Activated naive CD4-positive, alpha-beta T cell treated with anti-CD3 and anti-CD28 coated beads, Interleukin-2, amount 10 ng/mL, durations not matched to agents 7 days and 5 days (primary cell): ENCODE results near the gene DMRTC2.

Experiments
- CTCF ChIA-PET: fragments of 350-600 bp; sonication (Branson Sonifier 250); formaldehyde crosslinking; loops from one replicate; lab custom pipeline; 2021; ENCODE audit warnings: antibody characterized with exemption; lab: Charles Lee
- DNase-seq: peaks from one replicate; pipeline ENCODE4 v3.0.0-alpha.2; 2020
- H3K27ac Mint-ChIP-seq: one replicate; pipeline ENCODE4 v1.8.0; 2021; ENCODE audit warnings: mild to moderate bottlenecking, moderate library complexity, mixed read lengths
- H3K27me3 Mint-ChIP-seq: one replicate; pipeline ENCODE4 v1.8.0; 2021; ENCODE audit warnings: mild to moderate bottlenecking, mixed read lengths
- H3K36me3 Mint-ChIP-seq: one replicate; pipeline ENCODE4 v1.8.0; 2021; ENCODE audit warnings: mixed read lengths
- H3K4me1 Mint-ChIP-seq: one replicate; pipeline ENCODE4 v1.8.0; 2021; ENCODE audit warnings: mixed read lengths
- H3K4me3 Mint-ChIP-seq: one replicate; pipeline ENCODE4 v1.8.0; 2021; ENCODE audit warnings: mild to moderate bottlenecking, moderate library complexity, mixed read lengths
- H3K9me3 Mint-ChIP-seq: one replicate; pipeline ENCODE4 v1.8.0; 2021; ENCODE audit warnings: mixed read lengths

Gene DMRTC2

DNA sequence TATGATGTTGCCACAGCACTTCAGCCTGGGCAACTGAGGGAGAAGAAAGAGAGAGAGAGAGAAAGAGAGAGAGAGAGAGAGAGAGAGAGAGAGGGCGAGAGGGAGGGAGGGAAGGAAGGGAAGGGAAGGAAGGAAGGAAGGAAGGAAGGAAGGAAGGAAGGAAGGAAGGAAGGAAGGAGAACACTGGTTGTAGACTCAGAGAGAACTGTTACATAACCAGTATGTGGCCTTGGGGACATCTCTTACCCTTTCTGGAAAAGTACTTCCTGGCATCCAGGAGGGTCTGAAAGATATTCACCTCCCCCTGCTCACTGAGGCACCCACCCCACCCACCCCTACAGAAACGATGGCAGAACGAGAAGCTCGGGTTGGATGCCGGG, 35.5 kb downstream of the DMRTC2 start:
- CTCF ChIA-PET, result no interaction called here
- no peak for DNase-seq
- Mint-ChIP-seq H3K4me3 (no peak overlapping the region), H3K36me3 (peaks cover 24% of the 10 kb centered on the region), H3K4me1 (peaks cover 71% of the 10 kb centered on the region), H3K27me3 (no peaks in the 10 kb centered on the region), H3K9me3 (no peaks in the 10 kb centered on the region), H3K27ac (no peak overlapping the region)

DNA sequence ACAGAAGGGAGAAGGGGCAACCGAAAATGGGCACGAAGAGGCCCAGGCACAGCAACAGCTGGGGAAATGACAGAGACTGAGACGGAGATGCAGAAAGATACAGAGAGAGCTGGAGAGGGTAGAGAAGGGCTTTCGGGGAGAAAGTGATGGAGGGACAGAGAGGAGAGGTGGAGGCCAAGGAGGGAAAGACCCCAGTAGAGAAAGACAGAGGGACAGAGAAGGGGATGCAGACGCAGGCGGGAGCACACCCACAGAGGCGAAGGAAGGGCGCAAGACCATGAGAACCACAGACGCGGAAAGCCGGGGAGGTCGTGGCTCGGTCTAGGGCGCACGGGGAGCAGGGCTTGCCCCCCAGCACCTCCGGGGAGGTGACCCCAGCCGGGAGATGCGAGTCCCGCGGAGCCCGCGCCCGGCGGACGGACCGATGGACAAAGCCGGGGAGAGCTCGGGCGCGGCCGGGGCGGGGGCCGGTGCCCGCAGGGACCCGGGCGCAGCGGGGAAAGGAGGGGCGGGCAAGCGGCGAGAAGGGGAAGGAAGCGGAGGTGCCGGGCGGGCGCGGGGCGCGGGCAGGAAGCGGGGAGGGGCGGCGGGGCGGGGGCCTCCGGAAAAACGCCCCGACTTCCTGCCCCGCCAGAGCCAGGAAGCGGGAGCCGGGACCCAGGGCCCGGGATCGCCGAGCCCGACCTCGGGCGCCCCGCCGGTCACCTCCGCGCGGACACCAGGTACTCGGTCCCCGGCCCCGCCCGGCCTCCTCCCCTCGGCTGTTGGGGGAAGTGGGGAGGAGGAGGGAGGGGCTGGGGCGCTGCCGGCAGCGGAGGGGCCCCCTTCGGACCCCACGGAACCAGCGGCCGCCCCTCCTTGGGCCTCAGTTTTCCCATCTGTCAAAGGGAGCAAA, 38.0 kb downstream of the DMRTC2 start, which contains the start of gene ARHGEF1:
Gene ARHGEF1 (plus strand): TSS at position 617 of the 895 bp plus-strand sequence. CDS start 4,899 bp downstream, outside the sequence.
- Mint-ChIP-seq H3K27me3 (no peaks in the 10 kb centered on the region), H3K27ac (peak within 1 kb of the TSS; percentile 98), H3K36me3 (peaks cover 45% of the 10 kb centered on the region), H3K4me1 (peaks cover 62% of the 10 kb centered on the region), H3K9me3 (no peaks in the 10 kb centered on the region), H3K4me3 (peak within 1 kb of the TSS; percentile 98)
- peak; percentile 84 for DNase-seq
- CTCF ChIA-PET, result interaction anchor here (0.7 kb wide), 1 partner anchor 8 kb away, joined by 3 read pairs; no protein-coding TSS in a partner anchor

DNA sequence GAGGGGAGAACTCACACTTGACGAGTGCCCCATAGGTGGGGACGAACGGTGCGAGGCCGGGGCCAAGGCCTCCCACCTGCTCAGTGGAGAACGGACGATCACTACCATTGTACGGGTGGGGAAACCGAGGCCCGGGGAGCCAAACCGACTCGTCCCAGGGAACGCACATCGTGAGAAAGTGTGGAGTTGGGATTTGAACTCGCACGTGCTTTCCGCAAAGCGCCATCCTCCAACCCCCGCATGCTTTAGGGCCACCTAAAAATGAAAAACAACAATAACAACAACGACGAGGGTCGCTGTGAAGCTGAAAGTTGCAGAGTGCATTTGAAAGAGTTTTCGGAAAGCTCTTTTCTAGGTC, 38.6 kb downstream of the DMRTC2 start:
- Mint-ChIP-seq H3K4me1 (peaks cover 62% of the 10 kb centered on the region), H3K4me3 (peak overlapping the region; percentile 89)

DNA sequence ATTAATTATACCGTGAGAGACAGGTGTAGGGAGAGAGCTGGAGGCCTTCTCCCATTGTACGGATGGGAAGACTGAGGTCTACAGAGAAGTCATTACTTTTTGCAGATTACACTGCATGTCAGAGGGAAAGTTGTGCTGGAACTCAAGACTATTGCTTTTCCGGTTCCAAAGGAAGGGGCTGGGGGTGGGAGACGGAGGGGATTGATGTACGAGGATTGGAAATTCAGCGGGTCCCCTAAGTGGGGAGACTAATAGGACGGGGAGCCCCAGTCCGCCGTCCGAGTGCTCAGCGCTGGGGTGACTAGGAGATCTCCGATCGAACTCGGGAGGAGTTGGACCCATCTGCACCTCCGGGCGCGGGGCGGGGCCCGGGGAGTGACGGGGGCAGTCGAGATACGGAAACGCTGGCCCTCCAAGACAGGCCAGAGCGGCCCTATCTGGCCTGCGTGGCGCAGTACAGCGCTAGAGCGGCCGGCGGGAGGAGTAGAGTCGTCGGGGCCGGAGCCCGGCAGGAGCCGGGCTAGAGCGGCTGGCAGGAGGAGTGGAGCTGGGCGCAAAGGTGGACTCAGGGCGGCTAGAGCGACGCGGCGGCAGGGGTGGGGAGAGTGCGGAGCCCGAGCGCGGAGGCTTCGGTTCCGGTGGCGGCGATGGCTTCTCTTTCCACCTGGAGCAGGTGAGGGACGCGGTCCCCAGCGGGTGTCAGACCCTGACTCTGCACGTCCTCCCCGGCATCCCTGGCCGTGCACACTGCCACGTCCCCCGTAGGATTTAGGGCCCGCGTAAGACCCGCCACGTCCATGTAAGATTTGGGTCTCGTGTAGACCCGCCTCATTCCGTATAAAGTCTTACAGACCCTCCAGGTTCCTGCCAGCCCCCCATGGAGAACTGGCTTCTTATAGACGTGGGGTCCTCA, 39.2 kb downstream of the DMRTC2 start:
- Mint-ChIP-seq H3K9me3 (no peaks in the 10 kb centered on the region), H3K36me3 (peaks cover 56% of the 10 kb centered on the region), H3K4me1 (peaks cover 64% of the 10 kb centered on the region), H3K27me3 (no peaks in the 10 kb centered on the region), H3K27ac (peak overlapping the region; percentile 91), H3K4me3 (peak overlapping the region; percentile 89)
- peak; percentile 93 for DNase-seq
- CTCF ChIA-PET, result interaction anchor here (0.5 to 4.8 kb wide), 3 partner anchors 9 to 1355 kb away, joined by 3 to 66 read pairs (median 3); no protein-coding TSS in a partner anchor

More for the DNA sequence above, 38.6 kb downstream of the DMRTC2 start:
- Mint-ChIP-seq H3K27me3 (no peaks in the 10 kb centered on the region), H3K9me3 (no peaks in the 10 kb centered on the region), H3K27ac (peak overlapping the region; percentile 91), H3K36me3 (peaks cover 51% of the 10 kb centered on the region)
- no peak for DNase-seq
- CTCF ChIA-PET, result interaction anchor here (0.7 kb wide), 1 partner anchor 8 kb away, joined by 3 read pairs; no protein-coding TSS in a partner anchor

DNA sequence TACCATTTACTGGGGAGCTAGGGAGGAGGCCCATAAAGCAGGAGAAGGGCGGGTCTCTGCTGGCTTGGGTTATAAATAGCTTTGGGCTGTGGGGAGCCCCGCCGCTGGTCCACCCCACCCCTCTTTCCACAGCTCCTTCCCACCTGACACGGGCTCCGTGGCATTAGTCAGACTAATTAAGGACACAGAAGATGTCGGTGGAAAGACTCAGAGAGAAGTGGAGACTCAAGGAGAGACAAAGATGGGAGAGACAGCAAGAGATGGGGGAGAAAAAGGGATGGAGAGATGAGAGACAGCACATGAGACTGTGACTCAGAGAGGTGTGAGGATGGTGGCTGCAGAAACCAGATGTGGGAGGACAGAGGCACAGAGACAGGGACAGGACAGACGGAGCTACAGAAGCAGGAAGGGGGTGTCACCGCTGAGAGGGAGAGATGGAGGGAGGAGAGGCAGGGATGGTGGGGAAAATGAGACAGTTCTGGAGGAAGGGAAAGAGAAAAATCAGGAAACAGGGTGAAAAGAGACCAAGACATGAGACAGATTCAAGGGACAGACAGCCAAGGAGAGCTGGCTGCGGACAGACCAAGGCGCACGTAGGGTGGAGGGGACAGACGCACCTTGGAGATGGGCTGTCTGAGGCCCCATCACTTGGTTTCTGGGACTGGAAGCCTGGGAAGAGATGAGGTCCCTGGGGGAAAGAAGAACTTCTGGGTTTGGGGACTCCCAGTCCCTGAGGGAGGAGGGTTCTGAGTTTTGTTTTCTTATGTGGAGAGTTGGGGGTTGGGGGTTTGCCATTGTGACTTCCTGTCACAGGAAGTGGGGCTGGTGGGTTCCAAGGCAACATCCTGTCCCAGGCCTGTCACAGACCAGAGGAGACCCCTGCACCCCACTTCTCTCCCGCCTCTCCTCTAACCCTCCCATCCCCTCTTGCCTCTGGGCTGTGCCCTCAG, 42.2 kb downstream of the DMRTC2 start:
- H3K27ac Mint-ChIP-seq, result peak overlapping the region; percentile 91
- CTCF ChIA-PET, result interaction anchor here (0.6 to 4.8 kb wide), 11 partner anchors 13 to 240 kb away, joined by 3 to 66 read pairs (median 4); partner anchors contain the start of genes ERFL and RPS19
- no peaks in the 10 kb centered on the region for H3K9me3 Mint-ChIP-seq
- H3K27me3 Mint-ChIP-seq, result no peaks in the 10 kb centered on the region
- H3K36me3 Mint-ChIP-seq, result peaks cover 78% of the 10 kb centered on the region
- peak; percentile 85 for DNase-seq
- H3K4me1 Mint-ChIP-seq, result peaks cover 58% of the 10 kb centered on the region
- peak overlapping the region; percentile 89 for H3K4me3 Mint-ChIP-seq

DNA sequence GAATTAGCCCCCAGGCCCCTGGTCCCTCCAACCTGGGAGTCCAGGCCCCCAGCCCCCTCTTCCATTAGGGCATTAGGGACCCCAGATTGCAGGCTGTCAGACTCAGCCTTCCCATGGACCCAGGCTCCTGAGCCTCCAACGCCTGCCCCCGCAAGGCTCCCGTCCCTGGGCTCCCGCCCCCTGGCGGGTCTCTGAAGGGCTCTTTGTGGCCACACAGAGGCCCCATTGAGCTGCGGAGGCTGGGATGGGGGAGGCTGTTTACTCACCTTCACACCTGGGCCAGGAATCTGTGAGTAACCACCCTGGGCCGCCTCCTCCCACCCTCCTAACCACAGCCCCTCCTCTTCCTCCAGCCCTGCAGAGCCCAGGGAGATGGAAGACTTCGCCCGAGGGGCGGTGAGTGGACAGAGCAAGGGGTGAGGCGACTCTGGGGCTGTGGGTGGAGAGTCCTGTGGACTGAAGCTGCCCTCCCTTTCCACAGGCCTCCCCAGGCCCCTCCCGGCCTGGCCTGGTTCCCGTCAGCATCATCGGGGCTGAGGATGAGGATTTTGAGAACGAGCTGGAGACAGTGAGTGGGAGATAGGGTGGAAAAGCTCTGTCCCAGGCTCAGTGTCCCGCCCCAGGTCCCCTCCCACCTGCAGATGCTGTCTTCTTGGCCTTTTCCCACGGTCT, 43.0 kb downstream of the DMRTC2 start:
- Mint-ChIP-seq H3K36me3 (peaks cover 73% of the 10 kb centered on the region), H3K27me3 (no peaks in the 10 kb centered on the region), H3K9me3 (no peaks in the 10 kb centered on the region), H3K4me1 (peaks cover 57% of the 10 kb centered on the region), H3K4me3 (peak overlapping the region; percentile 89), H3K27ac (peak overlapping the region; percentile 91)
- CTCF ChIA-PET, result interaction anchor here (0.6 to 4.8 kb wide), 8 partner anchors 14 to 64 kb away, joined by 3 to 66 read pairs (median 4); partner anchors contain the start of genes ERFL and RPS19
- peak; percentile 90 for DNase-seq

DNA sequence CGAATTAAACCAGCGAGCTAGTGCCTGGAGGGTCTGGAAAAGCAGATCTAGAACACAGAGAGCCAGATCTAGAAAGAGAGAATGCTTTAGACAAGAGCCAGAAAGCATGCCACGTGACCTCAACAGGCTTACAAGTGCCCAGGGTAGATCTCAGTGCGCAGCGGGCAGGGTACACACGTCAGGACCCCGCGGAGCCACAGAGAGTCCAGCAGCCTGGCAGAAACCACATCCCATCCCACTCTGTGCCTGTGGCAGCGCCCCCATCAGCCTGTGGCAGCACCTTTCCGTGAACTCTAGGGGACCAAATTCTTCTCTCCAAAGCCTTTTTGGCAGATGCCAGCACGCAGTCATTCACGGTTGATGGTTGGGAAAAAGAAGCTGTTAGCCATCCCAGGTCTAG, 44.1 kb downstream of the DMRTC2 start:
- DNase-seq, result no peak
- Mint-ChIP-seq H3K4me1 (peaks cover 62% of the 10 kb centered on the region), H3K27ac (peak overlapping the region; percentile 91), H3K4me3 (peak overlapping the region; percentile 89), H3K27me3 (no peaks in the 10 kb centered on the region), H3K36me3 (peaks cover 70% of the 10 kb centered on the region), H3K9me3 (no peaks in the 10 kb centered on the region)
- CTCF ChIA-PET, result interaction anchor here (0.7 to 4.8 kb wide), 4 partner anchors 10 to 41 kb away, joined by 3 to 66 read pairs (median 4); partner anchors contain the start of gene ERFL

DNA sequence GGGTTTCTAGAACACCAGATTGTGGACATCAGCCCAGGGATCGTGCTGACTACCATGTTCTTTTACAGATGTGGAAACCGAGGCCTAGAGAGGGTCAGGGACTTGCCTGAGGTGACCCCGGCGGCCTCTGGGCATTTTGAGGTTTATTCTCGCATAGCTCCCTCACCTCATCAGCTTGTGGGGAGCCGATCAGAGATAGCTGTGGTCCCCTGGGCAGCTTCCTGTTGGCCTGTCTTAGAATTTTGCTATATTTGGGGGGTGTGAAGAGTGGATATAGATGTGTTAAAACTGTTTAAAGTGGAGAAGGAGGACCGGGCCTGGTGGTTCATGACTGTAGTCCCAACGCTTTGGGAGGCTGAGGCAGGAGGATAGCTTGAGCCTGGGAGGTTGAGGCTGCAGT, 45.1 kb downstream of the DMRTC2 start:
- DNase-seq, result no peak
- Mint-ChIP-seq H3K27me3 (no peaks in the 10 kb centered on the region), H3K4me1 (peaks cover 62% of the 10 kb centered on the region), H3K36me3 (peaks cover 65% of the 10 kb centered on the region), H3K27ac (peak overlapping the region; percentile 58), H3K9me3 (no peaks in the 10 kb centered on the region), H3K4me3 (no peak overlapping the region)
- CTCF ChIA-PET, result interaction anchor here (3.3 kb wide), 1 partner anchor 17 kb away, joined by 10 read pairs; no protein-coding TSS in a partner anchor

DNA sequence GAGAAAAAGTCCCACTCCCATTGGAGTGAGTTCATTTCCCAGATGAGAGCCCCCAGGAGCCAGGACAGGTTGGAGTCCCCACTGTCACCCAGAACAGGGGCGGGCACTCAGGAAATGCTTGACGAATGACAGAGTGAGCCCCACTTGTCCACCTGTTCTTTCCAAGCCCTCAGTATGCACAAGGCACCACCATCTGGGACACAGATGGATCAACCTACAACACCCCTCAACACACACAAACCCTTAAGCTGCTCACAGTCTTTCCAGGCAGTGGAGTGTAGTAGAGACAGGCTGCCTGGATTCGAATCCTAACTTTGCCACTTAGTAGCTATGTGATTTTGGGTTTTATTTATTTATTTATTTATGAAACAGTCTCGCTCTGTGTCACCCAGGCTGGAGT, 46.1 kb downstream of the DMRTC2 start:
- Mint-ChIP-seq H3K4me1 (peaks cover 65% of the 10 kb centered on the region), H3K36me3 (peaks cover 66% of the 10 kb centered on the region), H3K4me3 (no peak overlapping the region), H3K27ac (no peak overlapping the region), H3K27me3 (no peaks in the 10 kb centered on the region), H3K9me3 (no peaks in the 10 kb centered on the region)
- CTCF ChIA-PET, result interaction anchor here (3.3 kb wide), 1 partner anchor 18 kb away, joined by 10 read pairs; no protein-coding TSS in a partner anchor
- no peak for DNase-seq

DNA sequence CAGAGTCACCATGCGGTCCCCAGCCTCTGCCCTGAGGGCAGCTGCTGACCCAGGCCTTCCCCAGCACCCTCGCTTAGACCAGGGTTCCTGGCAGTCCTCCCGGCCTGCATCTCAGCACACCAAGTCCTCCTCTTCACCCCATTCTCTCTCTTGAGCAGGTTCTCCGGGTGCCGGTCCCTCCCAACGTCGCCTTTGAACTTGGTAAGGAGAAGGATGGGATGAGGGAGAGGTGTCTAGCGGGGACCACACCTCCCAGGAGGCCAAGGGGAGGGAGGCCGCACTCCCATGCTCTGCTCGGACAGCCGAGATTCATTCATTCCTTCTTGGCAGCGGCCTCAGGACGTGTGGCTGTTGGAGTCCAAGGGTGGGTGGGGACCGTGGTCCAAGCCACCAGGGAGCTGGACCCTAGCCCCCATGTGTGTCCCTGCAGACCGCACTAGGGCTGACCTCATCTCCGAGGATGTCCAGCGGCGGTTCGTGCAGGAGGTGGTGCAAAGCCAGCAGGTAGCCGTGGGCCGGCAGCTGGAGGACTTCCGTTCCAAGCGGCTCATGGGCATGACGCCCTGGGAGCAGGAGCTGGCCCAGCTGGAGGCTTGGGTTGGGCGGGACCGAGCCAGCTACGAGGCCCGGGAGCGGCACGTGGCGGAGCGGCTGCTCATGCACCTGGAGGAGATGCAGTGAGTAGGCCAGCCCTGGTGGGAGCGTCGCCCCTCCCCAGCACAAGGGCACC, 47.5 kb downstream of the DMRTC2 start:
- H3K27me3 Mint-ChIP-seq, result no peaks in the 10 kb centered on the region
- H3K36me3 Mint-ChIP-seq, result peaks cover 55% of the 10 kb centered on the region
- no peak overlapping the region for H3K4me3 Mint-ChIP-seq
- peak overlapping the region; percentile 76 for H3K27ac Mint-ChIP-seq
- DNase-seq, result no peak
- H3K9me3 Mint-ChIP-seq, result no peaks in the 10 kb centered on the region
- peaks cover 54% of the 10 kb centered on the region for H3K4me1 Mint-ChIP-seq
- CTCF ChIA-PET, result interaction anchor here (1.0 to 3.3 kb wide), 3 partner anchors 16 to 34 kb away, joined by 3 to 10 read pairs (median 3); no protein-coding TSS in a partner anchor

DNA sequence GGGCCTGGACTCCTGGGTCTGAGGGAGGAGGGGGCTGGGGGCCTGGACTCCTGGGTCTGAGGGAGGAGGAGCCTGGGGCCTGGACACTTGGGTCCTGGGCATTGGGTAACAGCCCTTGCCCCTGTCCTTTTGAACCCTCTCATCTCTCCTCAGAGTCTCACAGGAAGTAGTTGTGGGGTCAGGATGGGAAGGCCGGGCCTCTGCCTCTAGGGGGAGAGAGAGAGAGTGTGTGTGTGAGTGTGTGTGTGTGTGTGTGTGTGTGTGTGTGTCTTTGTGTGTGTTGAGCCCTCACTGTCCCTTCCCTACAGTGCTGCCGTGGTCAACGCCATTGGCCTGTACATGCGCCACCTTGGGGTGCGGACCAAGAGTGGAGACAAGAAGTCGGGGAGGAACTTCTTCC, 49.1 kb downstream of the DMRTC2 start:
- Mint-ChIP-seq H3K9me3 (no peaks in the 10 kb centered on the region), H3K27me3 (no peaks in the 10 kb centered on the region), H3K4me3 (no peak overlapping the region), H3K27ac (peak overlapping the region; percentile 74), H3K4me1 (peaks cover 47% of the 10 kb centered on the region), H3K36me3 (peaks cover 57% of the 10 kb centered on the region)
- peak; percentile 49 for DNase-seq
- CTCF ChIA-PET, result no interaction called here

DNA sequence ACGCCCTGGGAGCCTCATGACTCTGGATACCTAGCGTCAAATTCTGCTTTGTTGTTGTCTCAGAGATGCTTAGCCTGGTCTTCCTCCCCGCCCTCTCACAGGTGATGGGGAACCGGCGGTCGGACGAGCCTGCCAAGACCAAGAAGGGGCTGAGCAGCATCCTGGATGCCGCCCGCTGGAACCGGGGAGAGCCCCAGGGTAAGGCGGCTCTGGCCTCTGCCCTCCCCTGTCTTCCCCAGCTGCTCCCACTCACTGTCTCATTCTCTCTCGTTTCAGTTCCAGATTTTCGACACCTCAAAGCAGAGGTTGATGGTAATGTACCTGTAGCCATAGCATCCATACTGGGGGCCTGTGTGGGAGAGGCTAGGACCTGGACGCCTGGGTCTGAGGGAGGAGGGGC, 49.5 kb downstream of the DMRTC2 start:
- CTCF ChIA-PET, result no interaction called here
- H3K4me3 Mint-ChIP-seq, result no peak overlapping the region

More for the DNA sequence above, 49.5 kb downstream of the DMRTC2 start:
- no peaks in the 10 kb centered on the region for H3K9me3 Mint-ChIP-seq
- H3K4me1 Mint-ChIP-seq, result peaks cover 45% of the 10 kb centered on the region
- no peak for DNase-seq
- no peaks in the 10 kb centered on the region for H3K27me3 Mint-ChIP-seq
- peak overlapping the region; percentile 74 for H3K27ac Mint-ChIP-seq
- peaks cover 57% of the 10 kb centered on the region for H3K36me3 Mint-ChIP-seq
